ENCODE measurements around the gene LUM. TPM values are rescaled to one million over a fixed set of nuclear protein-coding genes. Genes with fewer than 3 reads are reported as not detected.
A peak's percentile ranks its signal among the peaks of the same experiment; 100 is the strongest.

LUM gene
- total and polyA plus RNA-seq, 2 experiments from 2014 or later: 2.3 to 12.7 TPM

DNA sequence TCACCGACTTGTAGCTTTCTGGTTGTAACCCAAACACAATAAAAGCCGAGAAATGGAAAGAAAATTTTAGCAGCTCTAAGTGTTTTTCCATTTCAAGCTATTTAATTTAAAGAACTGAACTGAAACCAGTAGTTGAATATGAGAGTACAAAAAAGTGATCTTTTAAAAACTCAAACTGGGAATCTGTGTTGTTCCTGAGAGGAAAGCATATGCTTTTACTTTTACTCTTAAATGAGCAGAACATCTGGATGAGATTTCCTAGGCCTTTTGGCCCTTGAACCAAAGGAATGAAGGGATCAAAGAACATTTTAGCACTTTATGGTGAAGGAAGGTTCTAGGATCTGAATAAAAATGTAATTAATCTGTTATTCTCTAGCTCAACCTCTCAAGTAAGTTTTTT, 54.8 kb downstream of the LUM start:
- no peaks in the 10 kb centered on the region for H3K9me3 ChIP-seq (ENCODE audit: low read depth)
- H3K4me1 ChIP-seq (ENCODE audit: low read depth): no peaks in the 10 kb centered on the region
- DNase-seq (ENCODE audit: low read depth in 1 of 2, low spot score in 1 of 2): no peak
- no peaks in the 10 kb centered on the region for H3K27me3 ChIP-seq
- H3K4me3 ChIP-seq: no peak overlapping the region
- H3K36me3 ChIP-seq: no peaks in the 10 kb centered on the region
- TF ChIP-seq, protein P1, sequence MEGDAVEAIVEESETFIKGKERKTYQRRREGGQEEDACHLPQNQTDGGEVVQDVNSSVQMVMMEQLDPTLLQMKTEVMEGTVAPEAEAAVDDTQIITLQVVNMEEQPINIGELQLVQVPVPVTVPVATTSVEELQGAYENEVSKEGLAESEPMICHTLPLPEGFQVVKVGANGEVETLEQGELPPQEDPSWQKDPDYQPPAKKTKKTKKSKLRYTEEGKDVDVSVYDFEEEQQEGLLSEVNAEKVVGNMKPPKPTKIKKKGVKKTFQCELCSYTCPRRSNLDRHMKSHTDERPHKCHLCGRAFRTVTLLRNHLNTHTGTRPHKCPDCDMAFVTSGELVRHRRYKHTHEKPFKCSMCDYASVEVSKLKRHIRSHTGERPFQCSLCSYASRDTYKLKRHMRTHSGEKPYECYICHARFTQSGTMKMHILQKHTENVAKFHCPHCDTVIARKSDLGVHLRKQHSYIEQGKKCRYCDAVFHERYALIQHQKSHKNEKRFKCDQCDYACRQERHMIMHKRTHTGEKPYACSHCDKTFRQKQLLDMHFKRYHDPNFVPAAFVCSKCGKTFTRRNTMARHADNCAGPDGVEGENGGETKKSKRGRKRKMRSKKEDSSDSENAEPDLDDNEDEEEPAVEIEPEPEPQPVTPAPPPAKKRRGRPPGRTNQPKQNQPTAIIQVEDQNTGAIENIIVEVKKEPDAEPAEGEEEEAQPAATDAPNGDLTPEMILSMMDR (IDR thresholded peaks at IDR 0.05; ENCODE audit: low read depth, low read length): no peak
- no peak overlapping the region for H3K27ac ChIP-seq

DNA sequence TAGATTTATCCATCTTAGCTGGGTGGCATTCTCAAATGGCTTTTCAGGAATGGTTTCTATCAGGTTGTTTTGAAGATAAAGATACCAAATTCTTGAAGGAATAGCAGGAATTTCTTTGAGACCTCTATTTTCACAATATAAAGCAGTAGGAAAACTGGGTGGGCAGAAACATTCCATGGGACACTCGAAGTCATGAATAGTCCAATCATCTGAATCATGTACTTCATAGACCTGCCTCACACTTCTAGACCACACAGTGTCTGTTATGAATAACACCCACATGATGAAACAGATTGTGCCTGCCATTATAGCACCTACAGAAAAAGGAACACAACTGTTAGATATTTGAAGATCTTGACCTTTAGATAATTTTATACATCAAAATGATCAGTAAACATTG, 55.3 kb downstream of the LUM start:
- Histone ChIP-seq H3K4me1 (ENCODE audit: low read depth) (no peaks in the 10 kb centered on the region), H3K9me3 (ENCODE audit: low read depth) (no peaks in the 10 kb centered on the region), H3K27ac (no peak overlapping the region), H3K4me3 (no peak overlapping the region), H3K36me3 (no peaks in the 10 kb centered on the region), H3K27me3 (no peaks in the 10 kb centered on the region)
- TF ChIP-seq, protein P1 (IDR thresholded peaks at IDR 0.05; ENCODE audit: low read depth, low read length): no peak
- no peak for DNase-seq (ENCODE audit: low read depth in 1 of 2, low spot score in 1 of 2)

DNA sequence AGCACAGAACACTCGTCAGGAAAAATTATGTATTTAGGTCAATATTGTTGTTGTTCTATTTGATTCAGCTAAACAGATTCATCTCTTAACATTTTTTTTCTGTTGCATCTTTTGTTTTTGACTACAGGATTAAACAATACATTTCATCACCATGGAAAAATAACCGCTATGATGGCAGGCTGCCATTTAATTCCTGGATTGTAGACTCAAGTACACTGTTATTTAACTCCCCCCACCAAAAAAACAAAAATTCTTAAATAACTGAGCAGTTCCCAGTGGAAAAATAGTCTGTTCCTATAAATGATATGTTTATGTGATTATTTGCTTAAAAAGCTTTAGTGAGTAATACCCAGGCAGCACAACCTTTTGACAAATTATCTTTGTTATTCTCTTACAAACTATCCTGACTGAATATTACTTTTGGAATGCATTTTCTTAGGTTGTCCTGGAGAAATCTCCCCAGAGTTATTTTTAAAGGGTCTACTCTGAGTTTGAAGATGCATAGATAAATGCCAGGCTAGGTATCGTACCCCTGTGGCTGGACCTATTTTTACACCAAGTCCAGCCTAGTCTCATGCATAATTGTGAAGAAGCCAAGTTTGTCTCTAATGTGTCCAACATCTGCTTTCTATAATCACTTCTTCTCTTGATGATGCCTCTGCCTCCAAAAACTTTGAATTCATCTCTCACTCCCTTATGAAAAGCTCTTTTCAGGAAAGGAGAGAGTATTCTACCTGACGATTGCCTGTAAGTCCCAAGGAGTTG, 57.2 kb downstream of the LUM start:
- Histone ChIP-seq H3K27ac (no peak overlapping the region), H3K27me3 (no peaks in the 10 kb centered on the region), H3K9me3 (ENCODE audit: low read depth) (no peaks in the 10 kb centered on the region), H3K36me3 (no peaks in the 10 kb centered on the region), H3K4me1 (ENCODE audit: low read depth) (no peaks in the 10 kb centered on the region), H3K4me3 (no peak overlapping the region)
- TF ChIP-seq, protein P1 (IDR thresholded peaks at IDR 0.05; ENCODE audit: low read depth, low read length): no peak
- DNase-seq (ENCODE audit: low read depth in 1 of 2, low spot score in 1 of 2): peak in 1 of 2 donors; percentile 96

Other genes with a start within 250 kb of the LUM start
- gene CCER1, start 156.3 kb downstream of the LUM start, total RNA-seq: not detected in 2 replicates
- not detected in 2 replicates for gene CCER1, start 156.3 kb downstream of the LUM start, polyA plus RNA-seq
- gene EPYC, start 106.5 kb downstream of the LUM start, total RNA-seq: not detected in 2 replicates
- gene EPYC, start 106.5 kb downstream of the LUM start, polyA plus RNA-seq: not detected in 2 replicates
- not detected in 2 replicates for gene KERA, start 53.5 kb downstream of the LUM start, total RNA-seq
- not detected in 2 replicates for gene KERA, start 53.5 kb downstream of the LUM start, polyA plus RNA-seq
- gene DCN, start 71.3 kb upstream of the LUM start, total RNA-seq: 0.92 and 1.5 TPM in 2 replicates
- 3.3 and 5.0 TPM in 2 replicates for gene DCN, start 71.3 kb upstream of the LUM start, polyA plus RNA-seq

Data from cardiac muscle cell (in vitro differentiated cells and primary cell).